H9 (cell line): ENCODE data around the gene PPP1R2C. TPM values are rescaled to one million over a fixed set of nuclear protein-coding genes. Genes with fewer than 3 reads are reported as not detected.

Experiments
- DNase-seq: peaks from one replicate; pipeline ENCODE4 v3.0.0-alpha.2; 2017
- H2AFZ ChIP-seq: one replicate; pipeline ENCODE4 v1.6.1; 2013; ENCODE audit warnings: mild to moderate bottlenecking, low read length, control low read depth, moderate library complexity
- H2AK5ac ChIP-seq: 2 replicates; pipeline ENCODE4 v1.6.1; 2013; ENCODE audit warnings: low read length, control low read depth, mixed read lengths; ENCODE audit not compliant: insufficient read length
- H2BK120ac ChIP-seq: one replicate; pipeline ENCODE4 v1.6.1; 2013; ENCODE audit warnings: low read depth, mild to moderate bottlenecking, low read length, control low read depth, inconsistent platforms; ENCODE audit not compliant: poor library complexity, severe bottlenecking
- H2BK12ac ChIP-seq: 2 replicates; pipeline ENCODE4 v1.6.1; 2013; ENCODE audit warnings: low read length, control low read depth, mixed read lengths, low read depth; ENCODE audit not compliant: insufficient read length
- H2BK15ac ChIP-seq: 2 replicates; pipeline ENCODE4 v1.6.1; 2013; ENCODE audit warnings: low read depth, low read length, control low read depth
- H2BK20ac ChIP-seq: one replicate; pipeline ENCODE4 v1.6.1; 2013; ENCODE audit warnings: low read depth, mild to moderate bottlenecking, low read length, control low read depth, inconsistent platforms; ENCODE audit not compliant: poor library complexity, severe bottlenecking
- H2BK5ac ChIP-seq: 2 replicates; pipeline ENCODE4 v1.6.1; 2013; ENCODE audit warnings: low read length, control low read depth, mixed read lengths; ENCODE audit not compliant: insufficient read length
- H3K14ac ChIP-seq: 2 replicates; pipeline ENCODE4 v1.6.1; 2013; ENCODE audit warnings: low read length, control low read depth; ENCODE audit not compliant: insufficient read depth
- H3K18ac ChIP-seq: 2 replicates; pipeline ENCODE4 v1.6.1; 2013; ENCODE audit warnings: low read depth, mild to moderate bottlenecking, mixed read lengths, low read length, control low read depth; ENCODE audit not compliant: insufficient read length
- H3K23ac ChIP-seq: 2 replicates; pipeline ENCODE4 v1.6.1; 2013; ENCODE audit warnings: low read length, control low read depth, mixed read lengths, low read depth; ENCODE audit not compliant: insufficient read length
- H3K23me2 ChIP-seq: 2 replicates; pipeline ENCODE4 v1.6.1; 2013; ENCODE audit warnings: low read depth, mild to moderate bottlenecking, mixed read lengths, low read length, control low read depth; ENCODE audit not compliant: insufficient read length, poor library complexity, severe bottlenecking
- H3K27ac ChIP-seq: 2 replicates; pipeline ENCODE4 v1.5.1; 2013; ENCODE audit warnings: low read length, control low read depth, mixed read lengths, low read depth; ENCODE audit not compliant: insufficient read length
- H3K27me3 ChIP-seq: 2 replicates; pipeline ENCODE4 v1.6.1; 2013; ENCODE audit warnings: low read length, control low read depth, inconsistent platforms; ENCODE audit not compliant: insufficient read depth
- H3K4ac ChIP-seq: 2 replicates; pipeline ENCODE4 v1.6.1; 2013; ENCODE audit warnings: low read depth, mild to moderate bottlenecking, control low read depth, inconsistent platforms, low read length, moderate library complexity
- H3K4me1 ChIP-seq: 2 replicates; pipeline ENCODE4 v1.6.1; 2013; ENCODE audit warnings: low read length, control low read depth, inconsistent platforms; ENCODE audit not compliant: insufficient read depth
- H3K4me2 ChIP-seq: 2 replicates; pipeline ENCODE4 v1.6.1; 2013; ENCODE audit warnings: low read length, control low read depth, mixed read lengths; ENCODE audit not compliant: insufficient read length, insufficient read depth
- H3K56ac ChIP-seq: 2 replicates; pipeline ENCODE4 v1.6.1; 2013; ENCODE audit warnings: low read depth, mild to moderate bottlenecking, mixed read lengths, low read length, control low read depth; ENCODE audit not compliant: insufficient read length
- H3K79me1 ChIP-seq: 2 replicates; pipeline ENCODE4 v1.6.1; 2013; ENCODE audit warnings: low read depth, mild to moderate bottlenecking, moderate library complexity, low read length, control low read depth, inconsistent platforms; ENCODE audit not compliant: insufficient read depth, poor library complexity, severe bottlenecking
- H3K79me2 ChIP-seq: 2 replicates; pipeline ENCODE4 v1.6.1; 2013; ENCODE audit warnings: low read length, control low read depth, inconsistent platforms; ENCODE audit not compliant: insufficient read depth
- H3K9ac ChIP-seq: 2 replicates; pipeline ENCODE4 v1.6.1; 2013; ENCODE audit warnings: low read length, control low read depth, mixed read lengths; ENCODE audit not compliant: insufficient read length; ENCODE audit errors: extremely low read depth
- H3K9me3 ChIP-seq: one replicate; pipeline ENCODE4 v1.6.1; 2013; ENCODE audit warnings: low read depth, low read length, inconsistent platforms; ENCODE audit not compliant: control insufficient read depth
- H3T11ph ChIP-seq: one replicate; pipeline ENCODE4 v1.6.1; 2013; ENCODE audit warnings: mild to moderate bottlenecking, low read length, control low read depth, inconsistent platforms
- H4K20me1 ChIP-seq: one replicate; pipeline ENCODE4 v1.6.1; 2013; ENCODE audit not compliant: control insufficient read depth, insufficient read length, insufficient read depth
- H4K5ac ChIP-seq: 2 replicates; pipeline ENCODE4 v1.6.1; 2013; ENCODE audit warnings: low read depth, mild to moderate bottlenecking, mixed read lengths, low read length, control low read depth; ENCODE audit not compliant: insufficient read length
- H4K8ac ChIP-seq: replicated peaks from 2 replicates; pipeline ENCODE4 v1.6.1; 2013; ENCODE audit warnings: low read length, control low read depth, mixed read lengths, low read depth; ENCODE audit not compliant: insufficient read length
- H4K91ac ChIP-seq: 2 replicates; pipeline ENCODE4 v1.6.1; 2013; ENCODE audit warnings: low read depth, mild to moderate bottlenecking, moderate library complexity, mixed read lengths, low read length, control low read depth; ENCODE audit not compliant: insufficient read length
- H3K27ac Mint-ChIP-seq, 3 experiments: 2 replicates in 2 of 3; 3 replicates in 1 of 3; pipeline ENCODE4 v1.8.0; 2020 to 2021; ENCODE audit warnings: mixed read lengths in 3 of 3, mild to moderate bottlenecking in 1 of 3, moderate library complexity in 1 of 3
- H3K27me3 Mint-ChIP-seq: 2 replicates; pipeline ENCODE4 v1.8.0; 2021; ENCODE audit warnings: low read depth, mild to moderate bottlenecking, moderate library complexity, mixed read lengths
- H3K36me3 Mint-ChIP-seq, 3 experiments: 2 replicates in 2 of 3; 3 replicates in 1 of 3; pipeline ENCODE4 v1.8.0; 2020 to 2021; ENCODE audit warnings: low read depth in 3 of 3, mixed read lengths in 3 of 3; ENCODE audit not compliant: insufficient read depth in 1 of 3
- H3K4me1 Mint-ChIP-seq, 2 experiments: 2 replicates each; pipeline ENCODE4 v1.8.0; 2020; ENCODE audit warnings: mixed read lengths in 2 of 2
- H3K4me3 Mint-ChIP-seq, 2 experiments: 2 replicates in 1 of 2; 3 replicates in 1 of 2; pipeline ENCODE4 v1.8.0; 2020 to 2021; ENCODE audit warnings: mild to moderate bottlenecking in 2 of 2, mixed read lengths in 2 of 2, moderate library complexity in 1 of 2
- H3K9me3 Mint-ChIP-seq, 2 experiments: 2 replicates in 1 of 2; 3 replicates in 1 of 2; pipeline ENCODE4 v1.8.0; 2020; ENCODE audit warnings: mild to moderate bottlenecking in 2 of 2, mixed read lengths in 2 of 2, moderate library complexity in 1 of 2
- CTCF ChIP-seq: fragments of 200-600 bp; sonication (generic); conservative IDR thresholded peaks from 3 replicates; pipeline ENCODE4 v1.8.0; 2021; ENCODE audit warnings: antibody characterized with exemption, mild to moderate bottlenecking
- whole genome bisulfite sequencing: extraction: QIAGEN DNeasy Blood & Tissue Kit; methylation state at CpG from one replicate; pipeline ENCODE4 v1.1.7; 2013; ENCODE audit warnings: missing lambda C conversion rate, low lambda C conversion rate, mixed read lengths; ENCODE audit not compliant: insufficient read length; ENCODE audit errors: extremely low coverage; 5-methylcytosine and 5-hydroxymethylcytosine counted together
- total RNA-seq: library from RNA; stranded (reverse); gene quantifications from 2 replicates; pipeline ENCODE4 v1.2.1, GENCODE V29; 2021

PPP1R2C gene
- total RNA-seq, 1 experiment from 2014 or later, result not detected

GRCh38 chrX:42776195-42776594 lies 1.8 kb downstream of the PPP1R2C start:
- no peak overlapping the region for H2AK5ac ChIP-seq
- no peak overlapping the region for H2BK5ac ChIP-seq
- H2BK20ac ChIP-seq, result no peak overlapping the region
- no peaks in the 10 kb centered on the region for H3K9me3 ChIP-seq
- no peaks in the 10 kb centered on the region for H3K79me1 ChIP-seq
- no peaks in the 10 kb centered on the region for H3K79me2 ChIP-seq
- no peak overlapping the region for H3T11ph ChIP-seq
- no peak overlapping the region for H3K56ac ChIP-seq
- H3K18ac ChIP-seq, result no peak overlapping the region
- Mint-ChIP-seq H3K27ac (no peak overlapping the region), H3K4me3 (no peak overlapping the region), H3K4me1 (peaks cover 5 to 8% of the 10 kb centered on the region in 2 experiments), H3K36me3 (peaks cover 12 to 68% (median 37%) of the 10 kb centered on the region in 3 experiments), H3K9me3 (peaks cover 38 to 70% of the 10 kb centered on the region in 2 experiments), H3K27me3 (no peaks in the 10 kb centered on the region)
- H4K91ac ChIP-seq, result no peak overlapping the region
- no peak overlapping the region for H3K14ac ChIP-seq
- no peak overlapping the region for H2BK12ac ChIP-seq
- H3K27me3 ChIP-seq, result no peaks in the 10 kb centered on the region
- TF ChIP-seq CTCF, result no peak
- no peaks in the 10 kb centered on the region for H3K4me1 ChIP-seq
- no peak overlapping the region for H3K4ac ChIP-seq
- no peak overlapping the region for H2BK120ac ChIP-seq
- no peak overlapping the region for H3K9ac ChIP-seq
- H2BK15ac ChIP-seq, result no peak overlapping the region
- H4K20me1 ChIP-seq, result no peaks in the 10 kb centered on the region
- H4K8ac ChIP-seq, result no peak overlapping the region
- no peak overlapping the region for H4K5ac ChIP-seq
- DNase-seq, result no peak
- no peaks in the 10 kb centered on the region for H3K23me2 ChIP-seq
- no peak overlapping the region for H3K27ac ChIP-seq
- no CpG with 5 or more reads among the region's 3 CpGs for WGBS
- H3K23ac ChIP-seq, result no peak overlapping the region
- no peak overlapping the region for H3K4me2 ChIP-seq
- H2AFZ ChIP-seq, result no peak overlapping the region
